Loucy (cell line): ENCODE data around the gene STIMATE.

ENCODE experiments used
- EZH2phosphoT487 ChIP-seq: fragments of 200-600 bp; IDR thresholded peaks from 2 replicates; pipeline ENCODE4 v1.6.1; 2018; ENCODE audit warnings: antibody characterized with exemption, mild to moderate bottlenecking, moderate library complexity, borderline replicate concordance
- TF ChIP-seq, protein P1 (sequence below): fragments of 200-600 bp; sonication (generic); conservative IDR thresholded peaks from 2 replicates; pipeline ENCODE4 v1.5.1; 2014; ENCODE audit warnings: mild to moderate bottlenecking, antibody characterized with exemption, low read length

DNA sequence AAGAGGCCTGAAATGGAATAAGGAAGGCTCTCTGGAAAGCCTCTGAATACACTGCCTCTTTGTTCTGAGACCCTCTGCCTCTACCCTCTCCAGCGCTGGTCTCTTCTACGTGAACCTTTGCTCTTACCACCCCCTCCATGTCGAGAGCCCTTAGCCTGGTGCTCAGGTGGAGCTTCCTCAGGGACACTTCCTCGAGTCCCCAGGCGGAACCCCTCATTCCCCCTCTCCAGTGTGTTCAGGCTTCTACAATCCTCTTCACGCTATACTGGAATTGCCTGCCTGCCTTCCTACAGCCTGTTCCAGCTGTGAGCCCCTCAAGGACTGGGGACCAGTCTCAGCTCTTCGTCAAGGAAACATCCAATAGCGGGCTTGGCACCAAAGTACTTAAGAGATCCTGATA is 7.4 kb downstream of the STIMATE start:
- TF ChIP-seq, protein P1, sequence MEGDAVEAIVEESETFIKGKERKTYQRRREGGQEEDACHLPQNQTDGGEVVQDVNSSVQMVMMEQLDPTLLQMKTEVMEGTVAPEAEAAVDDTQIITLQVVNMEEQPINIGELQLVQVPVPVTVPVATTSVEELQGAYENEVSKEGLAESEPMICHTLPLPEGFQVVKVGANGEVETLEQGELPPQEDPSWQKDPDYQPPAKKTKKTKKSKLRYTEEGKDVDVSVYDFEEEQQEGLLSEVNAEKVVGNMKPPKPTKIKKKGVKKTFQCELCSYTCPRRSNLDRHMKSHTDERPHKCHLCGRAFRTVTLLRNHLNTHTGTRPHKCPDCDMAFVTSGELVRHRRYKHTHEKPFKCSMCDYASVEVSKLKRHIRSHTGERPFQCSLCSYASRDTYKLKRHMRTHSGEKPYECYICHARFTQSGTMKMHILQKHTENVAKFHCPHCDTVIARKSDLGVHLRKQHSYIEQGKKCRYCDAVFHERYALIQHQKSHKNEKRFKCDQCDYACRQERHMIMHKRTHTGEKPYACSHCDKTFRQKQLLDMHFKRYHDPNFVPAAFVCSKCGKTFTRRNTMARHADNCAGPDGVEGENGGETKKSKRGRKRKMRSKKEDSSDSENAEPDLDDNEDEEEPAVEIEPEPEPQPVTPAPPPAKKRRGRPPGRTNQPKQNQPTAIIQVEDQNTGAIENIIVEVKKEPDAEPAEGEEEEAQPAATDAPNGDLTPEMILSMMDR = no peak
- TF ChIP-seq EZH2phosphoT487 = no peak
